Superior temporal gyrus (tissue), 1 donor: ENCODE data around the gene ALDH4A1.

ENCODE experiments used
- DNase-seq: peaks from one replicate; pipeline ENCODE4 v3.0.0-alpha.2; 2016; ENCODE audit errors: extremely low spot score

Gene ALDH4A1

GRCh38 chr1:18902523-18903290, at the start of gene ALDH4A1:
ALDH4A1 (minus strand) TSS chr1:18902555; CDS start chr1:18902523, 32 bp downstream.
- peak; percentile 99 for DNase-seq

GRCh38 chr1:18951818-18952391, 49.5 kb upstream of the ALDH4A1 start:
- no peak for DNase-seq

GRCh38 chr1:18951416-18951815, 49.1 kb upstream of the ALDH4A1 start:
- DNase-seq, result no peak

GRCh38 chr1:18950401-18951026, 48.2 kb upstream of the ALDH4A1 start:
- no peak for DNase-seq

GRCh38 chr1:18949686-18950400, 47.5 kb upstream of the ALDH4A1 start:
- DNase-seq, result peak; percentile 76

GRCh38 chr1:18948913-18949685, 46.7 kb upstream of the ALDH4A1 start:
- DNase-seq, result no peak

GRCh38 chr1:18948048-18948912, 45.9 kb upstream of the ALDH4A1 start:
- DNase-seq, result no peak

GRCh38 chr1:18947570-18947969, 45.2 kb upstream of the ALDH4A1 start:
- DNase-seq, result no peak

GRCh38 chr1:18946550-18947381, 44.4 kb upstream of the ALDH4A1 start:
- DNase-seq, result peak; percentile 34

GRCh38 chr1:18945401-18945849, 43.1 kb upstream of the ALDH4A1 start:
- DNase-seq, result no peak

GRCh38 chr1:18944810-18945209, 42.5 kb upstream of the ALDH4A1 start:
- DNase-seq, result no peak

- no peak for DNase-seq
These were observed 41.7 kb upstream of the ALDH4A1 start for GRCh38 chr1:18943914-18944572.

GRCh38 chr1:18943162-18943561, 40.8 kb upstream of the ALDH4A1 start:
- no peak for DNase-seq

- no peak for DNase-seq
These were observed 40.0 kb upstream of the ALDH4A1 start for GRCh38 chr1:18942340-18942739.

- DNase-seq, result peak; percentile 97
These were observed 39.1 kb upstream of the ALDH4A1 start for GRCh38 chr1:18941221-18942141.

- DNase-seq, result no peak
These were observed 38.1 kb upstream of the ALDH4A1 start for GRCh38 chr1:18940303-18941020.
